ENCODE results near the gene MEIS2. TPM values are rescaled to one million over a fixed set of nuclear protein-coding genes. Genes with fewer than 3 reads are reported as not detected.

MEIS2 gene
- total and polyA plus RNA-seq, 12 donors, result 21.1 to 64.5 (median 48.5) TPM

- H3K9me3 ChIP-seq, result no peaks in the 10 kb centered on the region
- no peak for TF ChIP-seq CTCF (IDR thresholded peaks at IDR 0.05)
- H3K36me3 ChIP-seq, result peaks cover 0 to 42% (median 7%) of the 10 kb centered on the region in 9 donors
- ATAC-seq (no peak), DNase-seq (no peak)
- H3K4me3 ChIP-seq, result no peak overlapping the region
- H3K27ac ChIP-seq, result no peak overlapping the region
- WGBS, 2 donors, result 47 to 67% methylated on average over 4 of the region's 4 CpGs
- no peaks in the 10 kb centered on the region for H3K27me3 ChIP-seq
- H3K4me1 ChIP-seq, result peaks cover 0 to 47% (median 30%) of the 10 kb centered on the region in 9 donors
- intact Hi-C loops (cut with DNase I), result no loop called here
These were observed 60.1 kb downstream of the MEIS2 start for GRCh38 chr15:37040072-37040742.

GRCh38 chr15:37038716-37039106, 61.6 kb downstream of the MEIS2 start:
- H3K9me3 ChIP-seq, result no peaks in the 10 kb centered on the region
- no peak for TF ChIP-seq CTCF (IDR thresholded peaks at IDR 0.05)
- peak overlapping the region in 2 of 10 donors; percentile 9 to 12 for H3K27ac ChIP-seq
- peaks cover 0 to 53% (median 34%) of the 10 kb centered on the region in 9 donors for H3K4me1 ChIP-seq
- WGBS, 2 donors, result 56 to 64% methylated on average over 7 of the region's 7 CpGs
- ATAC-seq, result peak in 7 of 8 donors; percentile 32 to 66 (median 46)
- H3K36me3 ChIP-seq, result peaks cover 0 to 31% (median 6%) of the 10 kb centered on the region in 9 donors
- no peaks in the 10 kb centered on the region for H3K27me3 ChIP-seq
- no peak for DNase-seq
- intact Hi-C loops (cut with DNase I), result no loop called here
- no peak overlapping the region for H3K4me3 ChIP-seq

- intact Hi-C loops (cut with DNase I), result no loop called here
- TF ChIP-seq CTCF (IDR thresholded peaks at IDR 0.05), result no peak
- no peak for DNase-seq
- peak in 1 of 8 donors; percentile 51 for ATAC-seq
- Histone ChIP-seq H3K36me3 (peaks cover 0 to 30% (median 5%) of the 10 kb centered on the region in 9 donors), H3K27ac (peak overlapping the region in 2 of 10 donors; percentile 9 to 12), H3K27me3 (no peaks in the 10 kb centered on the region), H3K4me1 (peaks cover 0 to 56% (median 34%) of the 10 kb centered on the region in 9 donors), H3K9me3 (no peaks in the 10 kb centered on the region), H3K4me3 (no peak overlapping the region)
- WGBS, 2 donors, result 68 to 69% methylated on average over 7 of the region's 7 CpGs
These were observed 62.3 kb downstream of the MEIS2 start for GRCh38 chr15:37037850-37038715.

- H3K9me3 ChIP-seq, result no peaks in the 10 kb centered on the region
- intact Hi-C loops (cut with DNase I), result no loop called here
- no peak overlapping the region for H3K4me3 ChIP-seq
These were observed 63.2 kb downstream of the MEIS2 start for GRCh38 chr15:37037071-37037655.

More at GRCh38 chr15:37037071-37037655, 63.2 kb downstream of the MEIS2 start:
- H3K4me1 ChIP-seq, result peaks cover 0 to 56% (median 39%) of the 10 kb centered on the region in 9 donors
- no peaks in the 10 kb centered on the region for H3K27me3 ChIP-seq
- no peak for TF ChIP-seq CTCF (IDR thresholded peaks at IDR 0.05)
- DNase-seq, result no peak
- WGBS, 2 donors, result 75 to 83% methylated on average over 7 of the region's 7 CpGs
- no peak for ATAC-seq
- peaks cover 0 to 27% (median 5%) of the 10 kb centered on the region in 9 donors for H3K36me3 ChIP-seq
- H3K27ac ChIP-seq, result no peak overlapping the region

Measured in heart right ventricle (tissue), 16 donors.